Measurements from ENCODE around the gene MPO.

MPO gene

GRCh38 chr17:58267347-58268324 lies 13.1 kb downstream of the MPO start:
- H3K4me3 ChIP-seq (replicated peaks in 1 of 2; ENCODE audit: low read depth in 2 of 2, low read length in 2 of 2) = no peak overlapping the region
- TF ChIP-seq CTCF (IDR thresholded peaks at IDR 0.05; ENCODE audit: low read depth, low read length) = no peak
- no peak for DNase-seq (ENCODE audit: low read depth in 2 of 2)

GRCh38 chr17:58265902-58266875 lies 14.5 kb downstream of the MPO start:
- TF ChIP-seq CTCF (IDR thresholded peaks at IDR 0.05; ENCODE audit: low read depth, low read length) = no peak
- no peak overlapping the region for H3K4me3 ChIP-seq (replicated peaks in 1 of 2; ENCODE audit: low read depth in 2 of 2, low read length in 2 of 2)
- no peak for DNase-seq (ENCODE audit: low read depth in 2 of 2)

GRCh38 chr17:58265271-58265670 lies 15.5 kb downstream of the MPO start:
- no peak overlapping the region for H3K4me3 ChIP-seq (replicated peaks in 1 of 2; ENCODE audit: low read depth in 2 of 2, low read length in 2 of 2)
- TF ChIP-seq CTCF (IDR thresholded peaks at IDR 0.05; ENCODE audit: low read depth, low read length) = no peak
- no peak for DNase-seq (ENCODE audit: low read depth in 2 of 2)

GRCh38 chr17:58264407-58265103 lies 16.2 kb downstream of the MPO start:
- no peak for DNase-seq (ENCODE audit: low read depth in 2 of 2)
- TF ChIP-seq CTCF (IDR thresholded peaks at IDR 0.05; ENCODE audit: low read depth, low read length) = no peak
- no peak overlapping the region for H3K4me3 ChIP-seq (replicated peaks in 1 of 2; ENCODE audit: low read depth in 2 of 2, low read length in 2 of 2)

- H3K4me3 ChIP-seq (replicated peaks in 1 of 2; ENCODE audit: low read depth in 2 of 2, low read length in 2 of 2) = no peak overlapping the region
- no peak for TF ChIP-seq CTCF (IDR thresholded peaks at IDR 0.05; ENCODE audit: low read depth, low read length)
- DNase-seq (ENCODE audit: low read depth in 2 of 2) = no peak
Measured at GRCh38 chr17:58263773-58264172, 17.0 kb downstream of the MPO start.

- DNase-seq (ENCODE audit: low read depth in 2 of 2) = no peak
- H3K4me3 ChIP-seq (replicated peaks in 1 of 2; ENCODE audit: low read depth in 2 of 2, low read length in 2 of 2) = no peak overlapping the region
- TF ChIP-seq CTCF (IDR thresholded peaks at IDR 0.05; ENCODE audit: low read depth, low read length) = no peak
Measured at GRCh38 chr17:58262149-58262548, 18.6 kb downstream of the MPO start.

Measured in cardiac fibroblast (primary cell).